H1 (cell line): Measurements from ENCODE around the gene LGI4. TPM values are rescaled to one million over a fixed set of nuclear protein-coding genes. Genes with fewer than 3 reads are reported as not detected.

Experiments
- CTCF ChIA-PET: fragments of 300-600 bp; sonication (Branson Sonifier 250); formaldehyde crosslinking; loops from one replicate; lab custom pipeline; 2021; ENCODE audit not compliant: partially characterized antibody; lab: Charles Lee
- POLR2A ChIA-PET: fragments of 300-600 bp; sonication (Branson Sonifier 250); formaldehyde crosslinking; loops from one replicate; lab custom pipeline; 2021; ENCODE audit warnings: inconsistent platforms; ENCODE audit not compliant: partially characterized antibody; lab: Charles Lee
- DNase-seq, 2 experiments: peaks; one replicate each; pipeline versions ENCODE4 v3.0.0 to v3.0.0-alpha.2; 2010 to 2022; ENCODE audit warnings: low spot score in 2 of 2, low read depth in 1 of 2, mixed read lengths in 1 of 2
- FAIRE-seq: peaks from 2 replicates; lab custom pipeline; 2011; peaks lifted over from hg19 to GRCh38; lab: Jason Lieb, UNC
- H2AFZ ChIP-seq: 2 replicates; pipeline ENCODE4 v1.8.1; 2012; ENCODE audit warnings: low read length, inconsistent platforms
- H2AK5ac ChIP-seq: 2 replicates; pipeline ENCODE4 v1.6.1; 2013; ENCODE audit warnings: low read depth, low read length
- H2BK120ac ChIP-seq: replicated peaks from 2 replicates; pipeline ENCODE3; 2013; ENCODE audit warnings: low read depth, low read length, inconsistent platforms
- H2BK12ac ChIP-seq: 2 replicates; pipeline ENCODE4 v1.6.1; 2013; ENCODE audit warnings: low read depth, low read length
- H2BK15ac ChIP-seq: 2 replicates; pipeline ENCODE4 v1.6.1; 2013; ENCODE audit warnings: low read length
- H2BK20ac ChIP-seq: 2 replicates; pipeline ENCODE4 v1.6.1; 2013; ENCODE audit warnings: low read length
- H2BK5ac ChIP-seq: 2 replicates; pipeline ENCODE4 v1.6.1; 2013; ENCODE audit warnings: low read depth, low read length
- H3K14ac ChIP-seq: 2 replicates; pipeline ENCODE4 v1.6.1; 2013; ENCODE audit warnings: inconsistent platforms; ENCODE audit not compliant: insufficient read length
- H3K18ac ChIP-seq: 2 replicates; pipeline ENCODE4 v1.6.1; 2013; ENCODE audit warnings: low read length; ENCODE audit errors: extremely low read depth
- H3K23ac ChIP-seq: 2 replicates; pipeline ENCODE4 v1.6.1; 2013; ENCODE audit warnings: inconsistent platforms; ENCODE audit not compliant: insufficient read length
- H3K23me2 ChIP-seq: 2 replicates; pipeline ENCODE4 v1.6.1; 2013; ENCODE audit warnings: low read depth, low read length
- H3K27ac ChIP-seq: 2 replicates; pipeline ENCODE4 v1.6.1; 2011; ENCODE audit warnings: low read depth, low read length, inconsistent platforms
- H3K27me3 ChIP-seq, 4 experiments: replicated peaks in 1 of 4; 1 replicate in 1 of 4; 2 replicates in 3 of 4; pipeline versions ENCODE4 v1.6.1 to v1.8.1; 2011 to 2013; ENCODE audit warnings: low read length in 3 of 4, mild to moderate bottlenecking in 3 of 4, inconsistent platforms in 2 of 4, mixed read lengths in 2 of 4, moderate library complexity in 1 of 4; ENCODE audit not compliant: control insufficient read depth in 3 of 4, insufficient read depth in 3 of 4; ENCODE audit errors: extremely low read depth in 1 of 4
- H3K36me3 ChIP-seq, 4 experiments: 2 replicates each; pipeline versions ENCODE4 v1.6.1 to v1.8.1; 2011 to 2013; ENCODE audit warnings: mild to moderate bottlenecking in 4 of 4, low read length in 3 of 4, moderate library complexity in 2 of 4, control low read depth in 1 of 4, inconsistent platforms in 1 of 4; ENCODE audit not compliant: insufficient read depth in 4 of 4, control insufficient read depth in 2 of 4
- H3K4ac ChIP-seq: replicated peaks from 2 replicates; pipeline ENCODE3; 2013; ENCODE audit warnings: low read length, low read depth, mixed read lengths, inconsistent platforms; ENCODE audit not compliant: insufficient read length
- H3K4me1 ChIP-seq, 4 experiments: replicated peaks in 1 of 4; 1 replicate in 1 of 4; 2 replicates in 3 of 4; pipeline versions ENCODE4 v1.6.1 to v1.8.1; 2011 to 2013; ENCODE audit warnings: low read length in 3 of 4, inconsistent platforms in 2 of 4, mixed read lengths in 1 of 4; ENCODE audit not compliant: insufficient read depth in 4 of 4, control insufficient read depth in 3 of 4
- H3K4me2 ChIP-seq, 2 experiments: 2 replicates each; pipeline versions ENCODE4 v1.6.1 to v1.8.1; 2011 to 2013; ENCODE audit warnings: low read depth in 2 of 2, low read length in 2 of 2, control low read depth in 1 of 2, inconsistent platforms in 1 of 2, mild to moderate bottlenecking in 1 of 2; ENCODE audit not compliant: insufficient read depth in 1 of 2
- H3K4me3 ChIP-seq, 4 experiments: fragments of 200-600, 300-600 bp in 1 of 4; sonication (generic), shearing (Covaris generic), sonication (Bioruptor Twin) in 1 of 4; 2 replicates each; pipeline versions ENCODE4 v1.5.1 to v1.8.1; 2011 to 2016; ENCODE audit warnings: low read length in 4 of 4, low read depth in 3 of 4, control low read depth in 2 of 4, inconsistent platforms in 2 of 4, mild to moderate bottlenecking in 2 of 4, mixed read lengths in 1 of 4, moderate library complexity in 1 of 4; ENCODE audit not compliant: insufficient read depth in 2 of 4; ENCODE audit errors: extremely low read depth in 1 of 4
- H3K56ac ChIP-seq: replicated peaks from 2 replicates; pipeline ENCODE3; 2013; ENCODE audit warnings: low read depth, mild to moderate bottlenecking, mixed read lengths, low read length, inconsistent platforms; ENCODE audit not compliant: insufficient read length
- H3K79me1 ChIP-seq: 2 replicates; pipeline ENCODE4 v1.6.1; 2013; ENCODE audit warnings: low read depth, low read length, control low read depth
- H3K79me2 ChIP-seq, 2 experiments: 2 replicates each; pipeline versions ENCODE4 v1.6.1 to v1.8.1; 2012 to 2013; ENCODE audit warnings: low read length in 2 of 2, mild to moderate bottlenecking in 2 of 2, inconsistent platforms in 1 of 2; ENCODE audit not compliant: insufficient read depth in 2 of 2, control insufficient read depth in 1 of 2
- H3K9ac ChIP-seq, 4 experiments: replicated peaks in 1 of 4; 1 replicate in 1 of 4; 2 replicates in 3 of 4; pipeline versions ENCODE4 v1.6.1 to v1.8.1; 2011 to 2013; ENCODE audit warnings: low read depth in 3 of 4, low read length in 3 of 4, control low read depth in 2 of 4, mild to moderate bottlenecking in 2 of 4, moderate library complexity in 2 of 4, inconsistent platforms in 1 of 4; ENCODE audit errors: extremely low read depth in 1 of 4
- H3K9me3 ChIP-seq, 2 experiments: 2 replicates each; pipeline versions ENCODE4 v1.6.1 to v1.8.1; 2012 to 2013; ENCODE audit warnings: mild to moderate bottlenecking in 2 of 2, moderate library complexity in 2 of 2, control low read depth in 1 of 2, inconsistent platforms in 1 of 2, low read depth in 1 of 2, low read length in 1 of 2, mixed read lengths in 1 of 2; ENCODE audit not compliant: insufficient read depth in 2 of 2
- H4K20me1 ChIP-seq, 2 experiments: replicated peaks in 1 of 2; 2 replicates each; pipeline versions ENCODE3 to v1.8.1; 2011 to 2013; ENCODE audit warnings: inconsistent platforms in 2 of 2, low read length in 2 of 2, mild to moderate bottlenecking in 1 of 2; ENCODE audit not compliant: insufficient read depth in 2 of 2, control insufficient read depth in 1 of 2
- H4K5ac ChIP-seq: 2 replicates; pipeline ENCODE4 v1.6.1; 2013; ENCODE audit warnings: low read length, low read depth, mixed read lengths, inconsistent platforms; ENCODE audit not compliant: insufficient read length
- H4K8ac ChIP-seq: 2 replicates; pipeline ENCODE4 v1.8.0; 2013; ENCODE audit warnings: mild to moderate bottlenecking, moderate library complexity, low read length, inconsistent platforms; ENCODE audit not compliant: insufficient read depth; ENCODE audit errors: extremely low read depth
- H4K91ac ChIP-seq: replicated peaks from 2 replicates; pipeline ENCODE3; 2013; ENCODE audit warnings: low read length, mixed read lengths, inconsistent platforms; ENCODE audit not compliant: insufficient read length
- ASH2L ChIP-seq: fragments of 200-600, 300-600 bp; sonication (generic); IDR thresholded peaks from one replicate; pipeline ENCODE4 v1.7.1; 2017; ENCODE audit warnings: low read length
- E2F6 ChIP-seq: IDR thresholded peaks from 2 replicates; pipeline ENCODE4 v1.6.1; 2012; ENCODE audit warnings: inconsistent platforms
- HDAC2 ChIP-seq, 2 experiments: fragments of 300-600 bp in 1 of 2; sonication (generic) in 1 of 2; IDR thresholded peaks; 2 replicates each; pipeline ENCODE4 v1.6.1; 2011 to 2012; ENCODE audit warnings: low read depth in 2 of 2, low read length in 2 of 2, mild to moderate bottlenecking in 2 of 2, moderate library complexity in 2 of 2, borderline replicate concordance in 1 of 2, inconsistent platforms in 1 of 2
- JUN ChIP-seq: IDR thresholded peaks from 2 replicates; pipeline ENCODE4 v1.6.1; 2011; ENCODE audit warnings: low read depth, mild to moderate bottlenecking, improper control_type of control experiment, low read length
- NRF1 ChIP-seq: IDR thresholded peaks from 2 replicates; pipeline ENCODE4 v1.6.1; 2011; ENCODE audit warnings: mild to moderate bottlenecking, low read depth, low read length, improper control_type of control experiment
- POU5F1 ChIP-seq: IDR thresholded peaks from 2 replicates; pipeline ENCODE4 v1.6.1; 2011; ENCODE audit warnings: low read depth, mild to moderate bottlenecking, low read length, moderate library complexity
- RNF2 ChIP-seq: fragments of 200-900, 300-1000 bp; sonication (generic); IDR thresholded peaks from 2 replicates; pipeline ENCODE4 v1.7.1; 2016; ENCODE audit warnings: borderline replicate concordance, low read depth, mild to moderate bottlenecking, antibody characterized with exemption, low read length; ENCODE audit not compliant: poor library complexity, severe bottlenecking; ENCODE audit errors: missing control alignments
- YY1 ChIP-seq: IDR thresholded peaks from 2 replicates; pipeline ENCODE4 v1.6.1; 2011; ENCODE audit warnings: low read depth, mild to moderate bottlenecking, low read length
- ZNF274 ChIP-seq: IDR thresholded peaks from 2 replicates; pipeline ENCODE4 v1.7.0; 2012; ENCODE audit warnings: low read length, borderline replicate concordance; ENCODE audit errors: extremely low read depth
- WGBS, 2 experiments: shearing (Covaris generic) in 1 of 2; methylation state at CpG; one replicate each; pipeline versions ENCODE4 v1.1.6 to v1.1.7; 2013 to 2015; ENCODE audit warnings: low lambda C conversion rate in 2 of 2, mixed read lengths in 2 of 2, inconsistent platforms in 1 of 2, low coverage in 1 of 2, missing lambda C conversion rate in 1 of 2; ENCODE audit not compliant: insufficient replicate concordance in 2 of 2, insufficient coverage in 1 of 2, insufficient read length in 1 of 2; ENCODE audit errors: extremely low coverage in 1 of 2, missing lambda C conversion rate in 1 of 2; 5-methylcytosine and 5-hydroxymethylcytosine counted together
- polyA plus RNA-seq, 7 experiments: library from polyadenylated mRNA; depleted of rRNA in 3 of 7; stranded (reverse) in 5 of 7; unstranded in 2 of 7; fragments of >200 nt in 5 of 7; fragments of 200-250 nt in 2 of 7; gene quantifications; 1 replicate in 5 of 7; 2 replicates in 1 of 7; 4 replicates in 1 of 7; pipeline versions ENCODE4 v1.2.1 to v1.2.3, GENCODE V29; 2011 to 2013; ENCODE audit warnings: missing spikeins in 2 of 7, mixed read lengths in 2 of 7
- total RNA-seq: library from RNA; stranded (reverse); fragmentation: NEBNext Ultra II Directional; extraction: Animal tissue kit (Norgen Biotek cat#: 25700); gene quantifications from 2 replicates; pipeline ENCODE4 v1.2.1, GENCODE V29; 2021
- TF ChIP-seq, protein P1 (sequence below), 3 experiments: IDR thresholded peaks; 1 replicate in 2 of 3; 2 replicates in 1 of 3; pipeline versions ENCODE4 v1.5.1 to v1.6.1; 2011; ENCODE audit warnings: low read length in 3 of 3, mild to moderate bottlenecking in 3 of 3, inconsistent platforms in 2 of 3, low read depth in 1 of 3, moderate library complexity in 1 of 3; ENCODE audit not compliant: insufficient read depth in 1 of 3; ENCODE audit errors: control extremely low read depth in 1 of 3

The LGI4 gene
- total and polyA plus RNA-seq, 2 of the 8 experiments (the other 6 are each of a cell fraction or from before 2014, with no cell fraction given): 2.0 to 8.2 TPM

GRCh38 chr19:35120898-35121297 is 14.0 kb downstream of the LGI4 start:
- Histone ChIP-seq H4K8ac (no peak overlapping the region), H3K4me1 (peaks cover 3 to 19% (median 12%) of the 10 kb centered on the region in 4 experiments; a peak in 6 of 7 replicates), H3K4ac (no peak overlapping the region), H4K5ac (no peak overlapping the region), H3K23ac (no peak overlapping the region), H3K36me3 (no peaks in the 10 kb centered on the region), H4K20me1 (no peaks in the 10 kb centered on the region), H2BK120ac (no peak overlapping the region), H3K79me1 (no peaks in the 10 kb centered on the region), H3K27ac (no peak overlapping the region), H3K79me2 (no peaks in the 10 kb centered on the region), H3K14ac (no peak overlapping the region), H2AK5ac (no peak overlapping the region), H4K91ac (no peak overlapping the region), H3K9ac (no peak overlapping the region), H2BK15ac (no peak overlapping the region), H2BK5ac (no peak overlapping the region), H3K56ac (no peak overlapping the region), H3K27me3 (peaks cover 0 to 2% (median 0%) of the 10 kb centered on the region in 4 experiments; a peak in 2 of 7 replicates), H3K4me3 (no peak overlapping the region), H2AFZ (no peak overlapping the region), H3K4me2 (no peak overlapping the region), H3K9me3 (no peaks in the 10 kb centered on the region), H3K18ac (no peak overlapping the region), H3K23me2 (no peaks in the 10 kb centered on the region), H2BK12ac (no peak overlapping the region), H2BK20ac (no peak overlapping the region)
- FAIRE-seq (no peak), DNase-seq (no peak)
- ChIA-PET POLR2A (interaction anchor here (2.6 kb wide), 1 partner anchor 15 kb away, joined by 9 read pairs; the partner anchor contains the start of gene LGI4), CTCF (interaction anchor here (1.0 to 6.9 kb wide), 4 partner anchors 14 to 20 kb away, joined by 3 to 154 read pairs (median 22); partner anchors contain the start of genes FXYD1, FXYD7 and LGI4)
- 94% methylated on average over 4 of the region's 7 CpGs; no CpG with 5 or more reads in 1 of the 2 experiments for WGBS, 2 experiments
- TF ChIP-seq, protein P1, sequence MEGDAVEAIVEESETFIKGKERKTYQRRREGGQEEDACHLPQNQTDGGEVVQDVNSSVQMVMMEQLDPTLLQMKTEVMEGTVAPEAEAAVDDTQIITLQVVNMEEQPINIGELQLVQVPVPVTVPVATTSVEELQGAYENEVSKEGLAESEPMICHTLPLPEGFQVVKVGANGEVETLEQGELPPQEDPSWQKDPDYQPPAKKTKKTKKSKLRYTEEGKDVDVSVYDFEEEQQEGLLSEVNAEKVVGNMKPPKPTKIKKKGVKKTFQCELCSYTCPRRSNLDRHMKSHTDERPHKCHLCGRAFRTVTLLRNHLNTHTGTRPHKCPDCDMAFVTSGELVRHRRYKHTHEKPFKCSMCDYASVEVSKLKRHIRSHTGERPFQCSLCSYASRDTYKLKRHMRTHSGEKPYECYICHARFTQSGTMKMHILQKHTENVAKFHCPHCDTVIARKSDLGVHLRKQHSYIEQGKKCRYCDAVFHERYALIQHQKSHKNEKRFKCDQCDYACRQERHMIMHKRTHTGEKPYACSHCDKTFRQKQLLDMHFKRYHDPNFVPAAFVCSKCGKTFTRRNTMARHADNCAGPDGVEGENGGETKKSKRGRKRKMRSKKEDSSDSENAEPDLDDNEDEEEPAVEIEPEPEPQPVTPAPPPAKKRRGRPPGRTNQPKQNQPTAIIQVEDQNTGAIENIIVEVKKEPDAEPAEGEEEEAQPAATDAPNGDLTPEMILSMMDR (IDR thresholded peaks at IDR 0.05; ENCODE audit: control extremely low read depth in 1 of 3, insufficient read depth in 1 of 3, low read depth in 1 of 3, low read length in 3 of 3): no peak
- TF ChIP-seq E2F6 (no peak), HDAC2 (IDR thresholded peaks at IDR 0.05; ENCODE audit: borderline replicate concordance in 1 of 2, low read depth in 2 of 2, low read length in 2 of 2) (no peak), JUN (no peak), YY1 (no peak), RNF2 (no peak), ZNF274 (no peak), POU5F1 (no peak), NRF1 (no peak), ASH2L (no peak)
